Natural killer cell treated with Interleukin-12 subunit alpha and Interleukin-12 subunit beta and Interleukin-15 and Interleukin-18, amount 100 ng/mL, for 72 hours (primary cell): ENCODE data around the gene DDX10. TPM values are rescaled to one million over a fixed set of nuclear protein-coding genes. Genes with fewer than 3 reads are reported as not detected.
A peak's percentile ranks its signal among the peaks of the same experiment; 100 is the strongest.

ENCODE experiments used
- ATAC-seq, 2 donors: fragments of 150-1000 bp; cut with Tn5 transposase in 1 of 2; sonication (Bioruptor Pico), chemical (Tn5 transposase) in 1 of 2; 2 replicates each; pipeline ENCODE4 v1.10.0; 2021
- DNase-seq: peaks from one replicate; pipeline ENCODE4 v3.0.0; 2022; ENCODE audit warnings: low spot score
- H3K27ac Mint-ChIP-seq, 2 donors: 1 replicate in 1 of 2; 2 replicates in 1 of 2; pipeline ENCODE4 v1.8.0; 2022; ENCODE audit warnings: mixed read lengths in 2 of 2, mild to moderate bottlenecking in 1 of 2, moderate library complexity in 1 of 2
- H3K27me3 Mint-ChIP-seq, 2 donors: 1 replicate in 1 of 2; 2 replicates in 1 of 2; pipeline ENCODE4 v1.8.0; 2022; ENCODE audit warnings: mixed read lengths in 2 of 2
- H3K36me3 Mint-ChIP-seq: one replicate; pipeline ENCODE4 v1.8.0; 2022; ENCODE audit warnings: mixed read lengths
- H3K4me1 Mint-ChIP-seq, 2 donors: 1 replicate in 1 of 2; 2 replicates in 1 of 2; pipeline ENCODE4 v1.8.0; 2022; ENCODE audit warnings: low read depth in 2 of 2, mixed read lengths in 2 of 2, mild to moderate bottlenecking in 1 of 2
- H3K4me3 Mint-ChIP-seq: one replicate; pipeline ENCODE4 v1.8.0; 2022; ENCODE audit warnings: mixed read lengths
- H3K9me3 Mint-ChIP-seq: 2 replicates; pipeline ENCODE4 v1.8.0; 2022; ENCODE audit warnings: mixed read lengths
- total RNA-seq, 2 donors: library from RNA; stranded (reverse); gene quantifications; one replicate each; pipeline ENCODE4 v1.2.3, GENCODE V29; 2022

The DDX10 gene
- total RNA-seq, 2 donors from 2014 or later = 39.2 to 84.1 TPM

DNA sequence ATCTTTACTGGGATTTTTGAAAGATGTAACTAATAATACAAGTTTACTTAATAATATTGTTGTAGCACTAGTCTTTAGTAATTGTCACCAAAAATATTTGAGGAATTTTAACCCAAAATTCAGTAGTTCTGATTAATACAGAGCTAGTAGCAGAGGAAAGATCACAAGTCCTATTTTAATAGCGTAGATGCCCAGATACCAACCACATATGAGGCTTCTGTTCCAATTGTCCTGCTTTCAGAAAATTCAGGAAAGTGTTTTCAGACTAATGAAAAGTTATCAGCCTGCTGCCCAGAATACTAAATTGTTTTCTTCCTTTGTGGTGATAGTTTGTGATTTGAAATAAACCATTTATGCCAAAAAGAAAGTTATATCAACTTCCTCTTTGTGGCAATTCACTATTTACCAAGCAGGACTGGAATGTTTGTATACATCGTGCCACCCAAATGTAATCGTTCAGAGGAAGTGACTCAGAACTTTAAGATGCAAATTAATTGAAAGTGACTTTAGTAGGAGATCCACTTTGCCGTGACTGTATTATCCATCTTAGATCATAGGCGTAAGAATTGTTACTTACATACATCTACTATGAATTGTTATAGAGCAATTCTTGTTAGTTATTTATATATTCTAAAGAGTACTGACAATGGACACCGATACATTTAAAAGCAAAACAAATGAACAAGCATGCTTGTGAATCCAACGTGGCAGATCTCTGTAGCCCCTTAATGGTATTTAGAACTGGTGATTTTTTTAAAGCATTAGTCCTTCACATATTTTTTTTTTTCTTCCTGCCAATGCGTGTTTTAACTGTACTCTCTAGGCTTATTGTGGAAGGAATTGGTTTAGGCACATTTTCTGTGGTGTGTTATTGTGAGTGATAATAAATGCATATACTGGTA, 231.0 kb downstream of the DDX10 start:
- no peak for ATAC-seq
- Mint-ChIP-seq H3K4me1 (peaks cover 11 to 12% of the 10 kb centered on the region in 2 donors), H3K36me3 (peaks cover 5% of the 10 kb centered on the region), H3K9me3 (no peaks in the 10 kb centered on the region), H3K27me3 (no peaks in the 10 kb centered on the region), H3K27ac (peak overlapping the region in 1 of 2 donors; percentile 38), H3K4me3 (no peak overlapping the region)
- DNase-seq = no peak

DNA sequence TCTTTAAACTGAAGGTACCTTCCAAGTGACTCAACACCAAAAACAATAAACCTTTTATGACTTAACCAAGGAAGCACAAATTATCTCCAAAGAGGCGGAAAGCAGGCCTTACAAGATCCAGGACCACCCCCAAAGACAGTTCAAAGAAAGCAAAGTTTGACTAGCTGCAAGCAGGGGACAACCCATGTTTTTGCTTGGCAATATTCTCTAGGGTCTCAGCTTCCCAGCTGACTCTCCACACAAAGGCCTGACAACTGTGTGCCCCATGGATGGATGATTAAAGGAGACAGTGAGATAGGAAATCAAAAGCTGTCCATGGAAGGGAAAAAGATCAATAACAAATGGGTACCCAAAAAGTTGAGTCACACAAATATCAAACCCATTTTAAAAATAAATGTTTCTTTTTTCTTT, 232.2 kb downstream of the DDX10 start:
- DNase-seq = no peak
- Mint-ChIP-seq H3K9me3 (no peaks in the 10 kb centered on the region), H3K4me3 (no peak overlapping the region), H3K4me1 (peaks cover 11 to 12% of the 10 kb centered on the region in 2 donors), H3K27ac (no peak overlapping the region), H3K36me3 (peaks cover 5% of the 10 kb centered on the region), H3K27me3 (no peaks in the 10 kb centered on the region)
- ATAC-seq = no peak

DNA sequence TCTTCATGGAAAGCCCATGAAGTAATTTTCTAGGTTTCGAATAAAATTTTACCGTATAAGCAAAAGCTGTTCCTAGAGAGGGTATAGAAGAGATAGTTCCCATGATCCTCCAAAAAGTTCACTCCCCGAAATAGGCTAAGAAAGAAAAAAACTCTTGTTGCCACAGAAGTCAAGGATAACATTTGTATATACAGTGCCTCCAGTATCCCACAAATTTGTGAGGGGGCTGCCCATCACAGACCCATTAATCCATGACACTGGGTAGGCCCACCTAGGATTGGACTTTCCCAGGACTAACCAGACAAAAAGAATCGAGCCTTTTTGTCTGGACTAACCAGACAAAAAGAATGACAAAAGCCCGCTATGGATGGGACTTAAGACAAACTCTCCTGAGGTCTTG, 233.0 kb downstream of the DDX10 start:
- H3K9me3 Mint-ChIP-seq = no peaks in the 10 kb centered on the region
- peaks cover 11 to 12% of the 10 kb centered on the region in 2 donors for H3K4me1 Mint-ChIP-seq
- H3K36me3 Mint-ChIP-seq = peaks cover 5% of the 10 kb centered on the region
- DNase-seq = no peak
- H3K27ac Mint-ChIP-seq = no peak overlapping the region
- ATAC-seq = no peak
- H3K4me3 Mint-ChIP-seq = no peak overlapping the region
- no peaks in the 10 kb centered on the region for H3K27me3 Mint-ChIP-seq

DNA sequence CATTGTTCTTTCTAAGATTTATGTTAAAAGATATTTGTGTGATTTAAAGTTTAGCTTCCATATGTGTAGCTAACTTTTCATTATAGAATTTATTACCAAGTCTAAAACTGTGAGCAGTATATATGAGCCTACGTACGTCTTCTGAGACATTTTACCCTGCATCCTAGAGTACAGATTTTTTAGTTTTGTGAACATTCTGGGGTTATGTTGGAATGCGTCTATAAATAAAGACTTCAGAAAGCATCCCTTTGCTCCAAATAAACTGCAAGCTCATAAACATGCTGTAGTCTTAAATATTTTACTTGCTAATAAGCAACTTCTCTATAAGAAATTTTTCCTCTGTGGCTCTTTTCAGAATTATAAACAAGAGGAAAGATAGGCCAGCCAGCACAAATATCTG, 236.5 kb downstream of the DDX10 start:
- Mint-ChIP-seq H3K27me3 (no peaks in the 10 kb centered on the region), H3K27ac (no peak overlapping the region), H3K4me3 (no peak overlapping the region), H3K9me3 (no peaks in the 10 kb centered on the region), H3K36me3 (peaks cover 5% of the 10 kb centered on the region), H3K4me1 (peaks cover 2 to 5% of the 10 kb centered on the region in 2 donors)
- ATAC-seq (no peak), DNase-seq (no peak)

DNA sequence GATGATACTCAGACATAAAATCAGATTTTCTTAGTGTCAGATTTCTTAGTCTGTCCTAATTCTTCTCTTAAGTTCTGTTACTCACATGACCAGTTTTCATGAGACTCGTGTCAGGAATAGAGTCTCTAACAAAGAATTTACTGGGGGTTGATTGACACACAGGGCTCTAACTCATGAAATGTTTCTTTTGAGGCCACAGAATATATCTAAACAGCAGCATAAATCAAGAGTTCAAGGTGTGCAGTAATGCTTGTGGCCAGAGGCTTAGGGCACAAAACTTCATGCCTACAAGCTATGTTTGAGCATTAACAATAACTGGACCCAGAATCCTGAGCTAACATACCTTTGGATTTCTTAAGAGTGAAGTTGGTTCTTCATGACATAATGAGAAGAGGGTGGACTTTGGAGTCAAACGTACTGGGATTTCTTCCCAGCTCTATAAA, 237.2 kb downstream of the DDX10 start:
- Mint-ChIP-seq H3K36me3 (peaks cover 5% of the 10 kb centered on the region), H3K4me3 (no peak overlapping the region), H3K9me3 (no peaks in the 10 kb centered on the region), H3K4me1 (peaks cover 0 to 5% of the 10 kb centered on the region in 2 donors), H3K27ac (no peak overlapping the region), H3K27me3 (no peaks in the 10 kb centered on the region)
- DNase-seq (no peak), ATAC-seq (no peak)

DNA sequence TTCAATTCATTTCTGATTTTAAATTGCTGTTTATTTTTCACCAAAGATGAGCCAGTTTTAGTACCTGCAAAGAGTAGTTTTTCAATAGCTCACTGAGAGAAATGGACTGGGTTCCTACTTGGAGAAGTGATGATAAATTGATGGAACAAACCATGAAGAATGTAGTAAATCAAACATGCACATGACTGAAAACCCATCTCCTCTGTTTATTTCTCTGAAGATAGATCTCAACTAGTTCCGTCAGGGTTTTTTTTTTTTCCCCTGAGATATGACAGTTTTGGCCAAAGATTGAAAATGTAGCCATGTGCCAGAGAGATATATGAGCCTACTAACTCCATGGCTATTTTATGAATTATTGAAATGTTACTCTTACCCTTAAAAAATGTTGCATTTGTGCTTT, 239.6 kb downstream of the DDX10 start:
- H3K4me3 Mint-ChIP-seq = no peak overlapping the region
- DNase-seq (no peak), ATAC-seq (no peak)
- H3K27me3 Mint-ChIP-seq = no peaks in the 10 kb centered on the region
- H3K36me3 Mint-ChIP-seq = peaks cover 5% of the 10 kb centered on the region
- no peaks in the 10 kb centered on the region for H3K9me3 Mint-ChIP-seq
- H3K27ac Mint-ChIP-seq = no peak overlapping the region
- H3K4me1 Mint-ChIP-seq = peaks cover 0 to 5% of the 10 kb centered on the region in 2 donors

DNA sequence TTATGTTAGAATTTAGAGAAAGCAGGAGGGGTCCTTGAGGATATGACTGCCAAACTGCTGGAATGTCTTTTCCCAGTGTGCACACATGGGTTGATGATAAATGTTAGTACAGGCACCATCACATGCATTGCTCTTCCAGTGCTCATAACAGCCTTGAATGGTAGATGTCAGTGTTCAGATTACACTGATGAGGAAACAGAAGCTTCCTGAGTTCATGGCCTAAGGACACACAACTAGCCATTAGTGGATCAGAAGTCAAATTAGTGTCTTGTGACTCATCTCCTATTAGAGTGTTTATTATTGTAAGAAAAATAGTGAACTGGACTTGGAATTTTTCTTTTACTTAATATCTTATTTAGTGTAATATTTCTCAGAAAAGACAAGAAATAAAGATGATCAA, 241.5 kb downstream of the DDX10 start:
- peaks cover 6 to 9% of the 10 kb centered on the region in 2 donors for H3K4me1 Mint-ChIP-seq
- no peak overlapping the region for H3K4me3 Mint-ChIP-seq
- H3K27ac Mint-ChIP-seq = no peak overlapping the region
- no peak for DNase-seq
- H3K9me3 Mint-ChIP-seq = no peaks in the 10 kb centered on the region
- no peaks in the 10 kb centered on the region for H3K27me3 Mint-ChIP-seq
- no peaks in the 10 kb centered on the region for H3K36me3 Mint-ChIP-seq
- no peak for ATAC-seq

DNA sequence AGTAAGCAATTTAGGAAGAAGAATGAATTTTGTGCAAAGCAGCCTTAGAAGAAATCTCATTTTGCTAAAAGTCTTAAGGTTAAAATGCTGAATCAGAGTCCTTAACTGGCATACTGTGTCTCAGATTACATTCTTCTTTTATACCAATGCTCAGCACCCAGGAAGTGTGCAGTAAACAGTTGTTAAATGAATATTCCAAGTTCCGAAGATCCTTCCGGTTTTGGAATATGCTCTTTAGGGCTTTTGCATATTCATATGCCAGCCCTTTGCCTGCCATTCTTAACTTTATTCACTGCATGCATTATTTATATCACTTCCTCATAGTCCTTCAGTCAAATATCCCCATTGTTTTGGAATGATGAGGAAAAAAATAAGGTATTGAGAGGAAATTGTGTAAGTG, 242.0 kb downstream of the DDX10 start:
- H3K4me1 Mint-ChIP-seq = peaks cover 6 to 9% of the 10 kb centered on the region in 2 donors

DNA sequence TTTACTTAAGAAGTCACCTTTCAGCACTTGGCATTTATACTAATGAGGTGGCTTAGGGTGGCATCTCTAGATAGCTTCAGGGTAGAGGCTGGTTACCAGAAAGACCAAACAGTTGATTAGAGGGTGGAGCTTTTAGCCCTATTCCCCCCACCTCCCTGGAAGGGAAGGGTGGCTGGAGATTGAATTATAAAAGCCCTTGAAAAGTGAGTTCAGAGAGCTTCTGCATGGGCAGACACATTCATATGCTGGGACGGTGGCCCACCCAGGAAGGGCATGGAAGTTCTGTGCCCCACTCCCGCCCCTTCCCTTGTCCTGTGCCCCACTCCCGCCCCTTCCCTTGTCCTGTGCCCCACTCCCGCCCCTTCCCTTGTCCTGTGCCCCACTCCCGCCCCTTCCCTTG, 244.2 kb downstream of the DDX10 start:
- no peak for ATAC-seq
- no peaks in the 10 kb centered on the region for H3K9me3 Mint-ChIP-seq

More for the DNA sequence above, 242.0 kb downstream of the DDX10 start:
- no peaks in the 10 kb centered on the region for H3K36me3 Mint-ChIP-seq
- no peaks in the 10 kb centered on the region for H3K27me3 Mint-ChIP-seq
- no peak overlapping the region for H3K4me3 Mint-ChIP-seq
- ATAC-seq = no peak
- no peaks in the 10 kb centered on the region for H3K9me3 Mint-ChIP-seq
- H3K27ac Mint-ChIP-seq = no peak overlapping the region
- DNase-seq = no peak

DNA sequence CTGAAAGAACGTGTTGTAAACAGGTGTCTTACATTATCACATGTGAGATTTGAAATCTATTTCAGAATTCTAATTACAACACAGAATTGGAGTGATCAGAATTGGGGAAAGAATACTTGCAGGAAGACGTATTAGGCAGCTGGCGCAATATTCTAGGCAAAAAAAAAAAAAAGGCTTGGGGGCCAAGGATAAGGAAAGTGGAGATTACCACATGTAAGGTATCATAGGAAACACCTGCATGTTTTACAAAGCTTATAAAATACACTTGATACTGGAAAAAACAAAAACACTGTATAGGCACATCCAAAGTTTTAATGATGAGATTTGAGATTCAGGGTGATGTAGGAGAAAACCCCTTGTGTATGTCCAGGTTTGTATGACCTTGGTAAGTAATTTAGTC, 245.1 kb downstream of the DDX10 start:
- Mint-ChIP-seq H3K4me1 (peaks cover 4 to 9% of the 10 kb centered on the region in 2 donors), H3K9me3 (no peaks in the 10 kb centered on the region), H3K4me3 (no peak overlapping the region), H3K36me3 (no peaks in the 10 kb centered on the region), H3K27me3 (no peaks in the 10 kb centered on the region), H3K27ac (no peak overlapping the region)
- ATAC-seq (no peak), DNase-seq (no peak)

More for the DNA sequence above, 244.2 kb downstream of the DDX10 start:
- no peak for DNase-seq
- peaks cover 4 to 9% of the 10 kb centered on the region in 2 donors for H3K4me1 Mint-ChIP-seq
- H3K36me3 Mint-ChIP-seq = no peaks in the 10 kb centered on the region
- no peak overlapping the region for H3K27ac Mint-ChIP-seq
- H3K27me3 Mint-ChIP-seq = no peaks in the 10 kb centered on the region
- H3K4me3 Mint-ChIP-seq = no peak overlapping the region

DNA sequence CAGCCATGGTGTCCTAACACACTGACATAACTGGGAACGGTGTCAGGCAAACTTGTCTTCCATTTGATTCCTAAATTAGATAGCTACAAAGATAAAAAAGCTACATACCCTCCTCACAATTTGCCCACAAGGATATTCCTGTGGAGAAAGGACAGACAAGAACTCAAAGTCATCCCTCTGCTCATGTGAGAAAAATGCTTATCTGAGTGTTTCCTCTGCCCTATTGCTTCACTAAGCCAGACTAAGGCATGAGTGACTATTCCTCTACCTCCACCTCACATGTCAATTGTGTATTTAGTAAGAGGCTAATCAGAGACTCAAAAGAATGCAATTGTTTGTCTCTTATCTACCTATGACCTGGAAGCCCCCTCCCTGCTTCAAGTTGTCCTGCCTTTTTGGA, 247.7 kb downstream of the DDX10 start:
- Mint-ChIP-seq H3K27ac (no peak overlapping the region), H3K9me3 (no peaks in the 10 kb centered on the region), H3K4me1 (peaks cover 10 to 13% of the 10 kb centered on the region in 2 donors), H3K27me3 (no peaks in the 10 kb centered on the region), H3K36me3 (peaks cover 2% of the 10 kb centered on the region), H3K4me3 (no peak overlapping the region)
- ATAC-seq (no peak), DNase-seq (no peak)

DNA sequence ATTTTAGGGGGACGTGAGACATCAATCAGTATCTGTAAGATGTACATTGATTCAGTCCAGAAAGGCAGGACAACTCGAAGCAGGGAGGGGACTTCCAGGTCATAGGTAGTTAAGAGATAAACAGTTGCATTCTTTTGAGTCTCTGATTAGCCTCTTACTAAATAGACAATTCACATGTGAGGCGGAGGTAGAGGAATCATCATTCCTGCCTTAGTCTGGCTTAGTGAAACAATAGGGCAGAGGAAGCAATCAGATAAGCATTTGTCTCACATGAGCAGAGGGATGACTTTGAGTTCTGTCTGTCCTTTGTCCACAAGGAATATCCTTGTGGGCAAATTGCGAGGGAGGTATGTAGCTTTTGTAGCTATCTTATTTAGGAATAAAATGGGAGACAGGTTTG, 248.3 kb downstream of the DDX10 start:
- no peak overlapping the region for H3K27ac Mint-ChIP-seq
- H3K27me3 Mint-ChIP-seq = no peaks in the 10 kb centered on the region
- peaks cover 10 to 13% of the 10 kb centered on the region in 2 donors for H3K4me1 Mint-ChIP-seq
- H3K4me3 Mint-ChIP-seq = no peak overlapping the region
- ATAC-seq (no peak), DNase-seq (no peak)
- H3K9me3 Mint-ChIP-seq = no peaks in the 10 kb centered on the region
- H3K36me3 Mint-ChIP-seq = peaks cover 6% of the 10 kb centered on the region

DNA sequence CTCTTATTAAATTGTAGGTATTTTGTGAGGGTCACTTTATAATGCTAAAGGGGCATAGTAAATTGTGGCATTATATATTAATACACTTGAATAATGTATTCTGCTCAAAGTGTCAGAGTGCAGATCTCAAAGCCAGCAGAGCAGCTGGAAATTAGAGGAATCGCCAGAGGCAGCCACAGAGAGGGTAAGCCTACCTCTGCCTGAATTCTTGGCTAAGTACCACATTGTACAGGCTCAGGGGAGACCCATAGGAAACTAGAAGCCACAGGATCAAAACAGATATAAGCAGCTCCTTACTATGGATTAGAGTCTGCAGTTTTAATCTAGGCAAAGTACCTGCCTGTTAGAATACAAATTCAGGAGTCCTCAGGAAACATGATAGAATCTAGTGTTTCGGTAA, 249.3 kb downstream of the DDX10 start:
- peaks cover 6% of the 10 kb centered on the region for H3K36me3 Mint-ChIP-seq
- no peaks in the 10 kb centered on the region for H3K27me3 Mint-ChIP-seq
- H3K27ac Mint-ChIP-seq = no peak overlapping the region
- no peak for ATAC-seq
- H3K9me3 Mint-ChIP-seq = no peaks in the 10 kb centered on the region
- H3K4me3 Mint-ChIP-seq = no peak overlapping the region
- peaks cover 10 to 13% of the 10 kb centered on the region in 2 donors for H3K4me1 Mint-ChIP-seq
- DNase-seq = no peak

DNA sequence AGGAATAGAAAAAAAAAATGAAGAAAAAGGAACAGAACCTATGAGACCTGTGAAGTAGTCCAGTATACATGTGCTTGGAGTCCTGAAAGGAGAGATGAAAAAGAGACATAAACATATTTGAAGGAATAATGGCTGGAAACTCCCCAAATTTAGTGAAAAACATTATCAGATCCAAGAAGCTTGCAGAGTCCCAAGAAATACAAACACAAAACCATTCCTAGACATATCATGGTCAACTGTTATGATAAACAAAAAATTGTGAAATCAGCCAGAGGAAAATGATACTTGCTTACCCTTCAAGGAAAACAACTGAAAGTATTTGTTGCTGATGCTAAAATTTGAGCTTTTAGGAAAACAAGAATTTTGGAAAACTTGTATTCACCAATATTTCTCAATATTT, 250.1 kb downstream of the DDX10 start:
- peaks cover 6 to 13% of the 10 kb centered on the region in 2 donors for H3K4me1 Mint-ChIP-seq
- H3K36me3 Mint-ChIP-seq = peaks cover 6% of the 10 kb centered on the region
- no peaks in the 10 kb centered on the region for H3K9me3 Mint-ChIP-seq
- no peak overlapping the region for H3K4me3 Mint-ChIP-seq
- no peak for ATAC-seq
- no peak overlapping the region for H3K27ac Mint-ChIP-seq
- no peaks in the 10 kb centered on the region for H3K27me3 Mint-ChIP-seq
- no peak for DNase-seq
